Heart left ventricle (tissue), 16 donors: ENCODE results near the gene VEZF1. TPM values are rescaled to one million over a fixed set of nuclear protein-coding genes. Genes with fewer than 3 reads are reported as not detected.

Experiments
- ATAC-seq, 4 donors: fragments of 200-7000 bp; cut with Tn5 transposase; one replicate each; pipeline ENCODE4 v1.9.1; 2020 to 2022; ENCODE audit warnings: moderate library complexity in 4 of 4, mild to moderate bottlenecking in 3 of 4, moderate number of reproducible peaks in 1 of 4
- DNase-seq, 5 donors: peaks; one replicate each; pipeline ENCODE4 v3.0.0-alpha.2; 2020
- H3K27ac ChIP-seq, 12 donors: fragments of 200-600 bp; sonication (generic) in 4 of 12; one replicate each; pipeline versions ENCODE4 v1.5.0 to v1.8.0; 2016 to 2022; ENCODE audit warnings: mild to moderate bottlenecking in 2 of 12
- H3K27me3 ChIP-seq, 9 donors: fragments of 200-600 bp; sonication (generic) in 2 of 9; one replicate each; pipeline versions ENCODE4 v1.5.1 to v1.8.0; 2016 to 2022; ENCODE audit warnings: mild to moderate bottlenecking in 3 of 9
- H3K36me3 ChIP-seq, 9 donors: fragments of 200-600 bp; sonication (generic) in 2 of 9; one replicate each; pipeline versions ENCODE4 v1.5.0 to v1.8.0; 2018 to 2022; ENCODE audit warnings: mild to moderate bottlenecking in 2 of 9
- H3K4me1 ChIP-seq, 12 donors: fragments of 200-600 bp; sonication (generic) in 4 of 12; one replicate each; pipeline versions ENCODE4 v1.5.0 to v1.8.0; 2016 to 2022; ENCODE audit warnings: mild to moderate bottlenecking in 3 of 12
- H3K4me3 ChIP-seq, 12 donors: fragments of 200-600 bp; sonication (generic) in 4 of 12; one replicate each; pipeline versions ENCODE4 v1.5.0 to v1.8.0; 2017 to 2022; ENCODE audit warnings: mild to moderate bottlenecking in 9 of 12, moderate library complexity in 4 of 12
- H3K9me3 ChIP-seq, 12 donors: fragments of 200-600 bp; sonication (generic) in 4 of 12; one replicate each; pipeline versions ENCODE4 v1.5.0 to v1.8.0; 2016 to 2022; ENCODE audit warnings: mild to moderate bottlenecking in 1 of 12
- CTCF ChIP-seq, 12 donors: fragments of 200-600 bp; sonication (generic) in 4 of 12; IDR thresholded peaks; one replicate each; pipeline versions ENCODE4 v1.5.0 to v1.8.0; 2018 to 2022; ENCODE audit warnings: antibody characterized with exemption in 12 of 12, mild to moderate bottlenecking in 5 of 12
- POLR2A ChIP-seq, 2 donors: fragments of 450-650 bp; IDR thresholded peaks; one replicate each; pipeline ENCODE4 v1.6.1; 2017; ENCODE audit warnings: antibody characterized with exemption in 2 of 2, mild to moderate bottlenecking in 2 of 2, moderate library complexity in 2 of 2
- WGBS, 4 donors: extraction: QIAGEN DNeasy Blood & Tissue Kit in 2 of 4; methylation state at CpG; one replicate each; pipeline versions ENCODE4 v1.1.5 to v1.1.7; 2013 to 2018; 5-methylcytosine and 5-hydroxymethylcytosine counted together
- intact Hi-C, 10 donors: fragments of 100-400 bp; cut with DNase I; formaldehyde crosslinking; loops; one replicate each; pipeline versions ENCODE4 v1.11.1 to v1.14.2; 2022
- polyA plus RNA-seq, 2 donors: library from polyadenylated mRNA; stranded (reverse); fragments of 200-250 nt; gene quantifications; one replicate each; pipeline ENCODE4 v1.2.3, GENCODE V29; 2013
- total RNA-seq, 9 donors: library from RNA; depleted of rRNA in 2 of 9; stranded (reverse); fragments of >200 nt in 2 of 9; fragmentation: NEBNext Ultra II Directional in 3 of 9; extraction: Animal tissue kit (Norgen Biotek cat#: 25700) in 3 of 9; gene quantifications; one replicate each; pipeline versions ENCODE4 v1.1.0 to v1.2.4, GENCODE V29; 2016 to 2023
- donor health status: ischemic (EF 13 %, LVEDD 7.1; RV severe dilation, severe dysfunction).
- donor health status: healthy with polysubstance abuse.
- donor health status: DM: no; HTN: yes; CAD: no.
- donor health status: DM: no; HTN: no; CAD: no.
- donor health status: ischemic (EF 25% LVEDD 6.9; RV normal size, moderate dysfunction).
- donor health status: ischemic (EF 25% LVEDD 5.7; RV mildly dilated, moderate dysfunction).
- donor health status: healthy.
- donor health status: DM: yes; HTN: yes; CAD: no.
- donor health status: ischemic (EF 35%, LVEDD 5.7; RV mildly dilated, moderate dysfunction).
- donor health status: nonischemic (EF 11% LVEDD 7.7; RV severe dilation, severe dysfunction).
- donor health status: DM: yes; HTN: yes; CAD: no.
- donor health status: PGD.
- donor health status: ischemic (EF 29% LVEDD 5.4; RV normal size, mild dysfunction).
- donor health status: nonischemic (EF 23%, LVEDD 6.1; RV moderate dilation, normal function).

VEZF1 gene
- total and polyA plus RNA-seq, 11 donors: 18.2 to 85.6 (median 62.3) TPM

- intact Hi-C loops: loop anchor here in 1 of 10 donors (5.0 kb wide), 1 partner anchor 42 kb away; no protein-coding TSS in a partner anchor
- WGBS, 4 donors: 77 to 89% (median 86%) methylated on average over 9 of the region's 9 CpGs
- H3K9me3 ChIP-seq: no peaks in the 10 kb centered on the region
- TF ChIP-seq POLR2A (IDR thresholded peaks at IDR 0.05) (no peak), CTCF (IDR thresholded peaks at IDR 0.05) (no peak)
- H3K4me3 ChIP-seq: no peak overlapping the region
- no peaks in the 10 kb centered on the region for H3K36me3 ChIP-seq
- H3K4me1 ChIP-seq: no peaks in the 10 kb centered on the region
- no peak overlapping the region for H3K27ac ChIP-seq
- DNase-seq (no peak), ATAC-seq (no peak)
- peaks cover 0 to 15% (median 0%) of the 10 kb centered on the region in 9 donors for H3K27me3 ChIP-seq
These were observed 32.3 kb upstream of the VEZF1 start for GRCh38 chr17:58020401-58020800.

GRCh38 chr17:58019521-58019920 lies 31.5 kb upstream of the VEZF1 start:
- Histone ChIP-seq H3K36me3 (no peaks in the 10 kb centered on the region), H3K27me3 (peaks cover 0 to 10% (median 0%) of the 10 kb centered on the region in 9 donors), H3K9me3 (no peaks in the 10 kb centered on the region), H3K4me3 (no peak overlapping the region), H3K27ac (no peak overlapping the region), H3K4me1 (no peaks in the 10 kb centered on the region)
- TF ChIP-seq POLR2A (IDR thresholded peaks at IDR 0.05): no peak
- DNase-seq: no peak
- intact Hi-C loops: no loop called here
- ATAC-seq: no peak

- Histone ChIP-seq H3K27me3 (peaks cover 0 to 7% (median 0%) of the 10 kb centered on the region in 9 donors), H3K4me1 (no peaks in the 10 kb centered on the region), H3K36me3 (no peaks in the 10 kb centered on the region), H3K27ac (no peak overlapping the region), H3K4me3 (no peak overlapping the region), H3K9me3 (no peaks in the 10 kb centered on the region)
- 69 to 74% (median 72%) methylated on average over 3 of the region's 3 CpGs for WGBS, 4 donors
- TF ChIP-seq CTCF (IDR thresholded peaks at IDR 0.05): no peak
- no peak for TF ChIP-seq POLR2A (IDR thresholded peaks at IDR 0.05)
- intact Hi-C loops: no loop called here
- ATAC-seq (no peak), DNase-seq (no peak)
These were observed 31.0 kb upstream of the VEZF1 start for GRCh38 chr17:58019039-58019438.

GRCh38 chr17:58010067-58010799 lies 22.2 kb upstream of the VEZF1 start:
- ATAC-seq: no peak
- Histone ChIP-seq H3K27ac (no peak overlapping the region), H3K27me3 (no peaks in the 10 kb centered on the region), H3K9me3 (no peaks in the 10 kb centered on the region), H3K36me3 (peaks cover 0 to 10% (median 6%) of the 10 kb centered on the region in 9 donors), H3K4me3 (no peak overlapping the region), H3K4me1 (peaks cover 5 to 18% (median 14%) of the 10 kb centered on the region in 12 donors)
- no peak for DNase-seq
- TF ChIP-seq POLR2A (IDR thresholded peaks at IDR 0.05) (no peak), CTCF (IDR thresholded peaks at IDR 0.05) (no peak)
- 94 to 98% (median 96%) methylated on average over 10 of the region's 10 CpGs for WGBS, 4 donors
- intact Hi-C loops: no loop called here
